CD4-positive, alpha-beta T cell treated with Interferon gamma for 1 hour (primary cell): ENCODE results near the gene ILF3.
A peak's percentile ranks its signal among the peaks of the same experiment; 100 is the strongest.

ENCODE experiments used
- DNase-seq: peaks from one replicate; pipeline ENCODE4 v3.0.0-alpha.2; 2020

ILF3 gene

DNA sequence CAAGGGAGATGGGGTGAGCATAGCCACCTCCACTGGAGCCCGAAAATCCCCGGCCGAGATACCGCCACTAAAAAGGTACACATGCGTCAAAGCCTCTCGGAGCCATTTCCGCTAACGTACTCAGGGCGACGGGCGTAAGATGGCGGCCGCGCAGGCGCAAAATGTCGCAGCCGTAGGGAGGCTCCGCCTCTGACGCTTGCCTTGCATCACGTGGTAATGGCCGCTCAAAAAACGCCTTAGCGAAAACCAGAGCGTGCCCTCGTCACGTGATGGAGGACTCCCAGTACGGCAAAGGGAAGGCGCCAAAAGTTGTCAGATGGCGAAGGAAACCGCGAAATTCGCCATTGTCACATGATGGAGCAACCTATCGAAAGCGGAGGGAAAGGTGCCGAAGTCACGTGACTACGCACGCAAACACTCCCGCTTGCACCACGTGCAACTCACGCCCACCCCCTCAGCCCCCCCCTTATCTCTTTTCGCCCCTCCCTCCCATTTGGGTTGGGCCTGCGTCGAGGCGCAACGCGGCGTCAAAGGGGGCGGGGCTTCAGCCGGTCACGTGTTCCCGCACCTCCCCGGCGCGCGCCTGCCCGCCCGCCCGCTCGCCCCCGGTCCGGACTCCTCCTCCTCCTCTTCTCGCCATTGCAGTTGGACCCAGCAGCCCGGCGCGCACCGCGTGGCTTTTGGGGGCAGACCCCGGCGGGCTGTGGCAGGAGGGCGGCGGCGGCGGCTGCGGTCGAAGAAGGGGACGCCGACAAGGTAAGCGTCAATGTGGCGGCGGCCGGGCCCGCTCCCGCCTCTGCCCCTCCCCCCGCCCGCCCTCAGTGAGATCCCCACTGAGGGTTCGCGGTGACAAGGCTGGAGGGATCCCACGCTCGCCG lies at the start of gene ILF3:
ILF3 (plus strand) TSS at position 615 of the 878 bp plus-strand sequence. CDS start 16,260 bp downstream, outside the sequence.
- DNase-seq: peak; percentile 100

GRCh38 chr19:10604460-10604980 lies 49.6 kb upstream of the ILF3 start:
- peak; percentile 49 for DNase-seq

DNA sequence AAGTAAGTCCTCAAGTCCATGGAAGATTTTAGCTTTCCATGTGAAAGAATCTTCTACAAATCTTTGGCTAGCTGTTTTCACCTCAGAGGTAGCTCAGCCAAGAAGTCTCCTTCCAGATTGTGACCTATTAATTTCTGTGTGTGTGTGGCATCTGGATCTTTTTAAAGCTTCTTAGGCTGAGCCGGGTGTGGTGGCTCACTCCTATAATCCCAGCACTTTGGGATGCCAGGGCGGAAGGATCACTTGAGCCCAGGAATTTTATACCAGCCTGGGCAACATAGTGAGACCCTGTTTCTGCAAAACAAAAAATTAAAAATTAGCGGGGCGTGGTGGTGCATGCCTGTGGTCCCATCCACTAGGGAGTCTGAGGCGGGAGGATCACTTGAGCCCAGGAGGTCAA lies 42.2 kb upstream of the ILF3 start:
- no peak for DNase-seq

DNA sequence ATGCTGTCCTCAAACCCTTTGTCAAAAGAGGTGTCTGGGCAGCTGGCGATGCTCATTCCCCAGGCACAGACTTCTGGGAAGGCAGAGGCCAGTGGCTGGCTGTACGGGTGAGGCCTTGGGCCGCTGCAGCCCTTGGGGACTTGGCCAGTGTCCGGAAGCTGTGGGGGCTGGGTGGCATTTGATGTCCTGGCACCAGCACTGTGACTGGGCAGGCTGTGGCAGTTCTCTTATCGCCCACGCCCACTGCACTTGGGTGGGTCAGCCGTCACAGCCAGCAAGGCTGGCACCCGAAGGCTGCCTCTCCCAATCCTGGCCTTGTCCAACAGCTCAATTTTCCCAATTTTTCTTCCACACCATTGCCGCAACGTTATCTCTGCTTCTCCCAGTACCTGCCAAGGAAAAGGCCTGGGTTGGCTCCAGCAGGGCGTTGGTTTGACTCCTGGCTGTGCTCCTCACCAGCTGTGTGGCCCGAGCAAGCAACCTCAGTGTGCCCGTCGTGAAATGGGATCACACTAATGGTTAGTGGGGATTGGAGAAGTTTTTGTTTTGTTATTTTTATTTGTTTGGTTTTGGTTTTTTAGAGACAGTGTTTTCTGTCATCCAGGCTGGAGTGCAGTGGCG lies 41.5 kb upstream of the ILF3 start:
- DNase-seq: no peak

- DNase-seq: peak; percentile 14
Measured at GRCh38 chr19:10615429-10616023, 38.6 kb upstream of the ILF3 start.

DNA sequence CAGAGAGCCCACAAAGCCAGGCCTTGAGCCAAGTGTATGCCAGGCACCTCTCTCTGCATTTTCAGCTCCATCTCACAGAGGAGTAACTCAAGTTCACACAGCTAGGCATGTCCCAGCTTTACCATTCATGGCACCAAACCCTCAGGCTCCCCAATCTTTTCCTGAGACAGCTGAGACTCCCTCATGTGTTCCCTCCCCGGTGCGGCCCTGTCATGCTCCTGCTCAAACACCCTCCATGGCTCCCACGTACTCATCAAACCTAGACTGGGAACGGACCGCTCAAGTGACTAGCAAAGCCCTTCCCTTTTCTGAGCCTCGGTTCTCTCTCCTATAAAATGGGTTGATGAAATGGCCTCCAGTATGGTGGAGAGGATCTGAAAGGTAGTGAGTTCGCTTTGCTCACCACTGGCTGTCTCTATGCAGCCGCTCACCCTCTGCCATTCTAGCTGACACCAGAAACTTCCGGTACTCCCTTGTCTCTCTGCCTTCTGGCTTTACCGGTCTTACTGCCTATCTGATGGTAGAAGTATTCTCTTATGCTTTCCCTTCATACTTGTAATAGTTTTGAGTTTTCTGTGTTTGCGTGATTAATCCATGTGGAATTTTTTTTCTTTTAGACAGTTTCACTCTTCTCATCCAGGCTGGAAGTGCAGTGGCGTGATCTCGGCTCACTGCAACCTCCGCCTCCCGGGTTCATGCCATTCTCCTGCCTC lies 36.6 kb upstream of the ILF3 start:
- no peak for DNase-seq

DNA sequence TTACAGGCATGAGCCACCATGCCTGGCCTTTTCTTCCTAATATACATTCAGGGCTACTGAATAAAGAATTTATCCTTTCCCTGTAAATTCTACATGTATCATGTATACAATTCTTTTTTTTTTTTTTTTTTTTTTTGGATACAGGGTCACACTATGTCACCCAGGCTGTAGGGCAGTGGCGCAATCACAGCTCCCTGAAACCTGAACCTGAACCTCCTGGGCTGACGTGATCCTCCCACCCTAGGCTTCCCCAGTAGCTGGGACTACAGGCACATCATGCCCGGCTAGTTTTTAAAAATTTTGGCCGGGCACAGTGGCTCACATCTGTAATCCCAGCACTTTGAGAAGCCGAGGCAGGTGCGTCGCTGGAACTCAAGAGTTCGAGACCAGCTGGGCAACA lies 35.3 kb upstream of the ILF3 start:
- no peak for DNase-seq

DNA sequence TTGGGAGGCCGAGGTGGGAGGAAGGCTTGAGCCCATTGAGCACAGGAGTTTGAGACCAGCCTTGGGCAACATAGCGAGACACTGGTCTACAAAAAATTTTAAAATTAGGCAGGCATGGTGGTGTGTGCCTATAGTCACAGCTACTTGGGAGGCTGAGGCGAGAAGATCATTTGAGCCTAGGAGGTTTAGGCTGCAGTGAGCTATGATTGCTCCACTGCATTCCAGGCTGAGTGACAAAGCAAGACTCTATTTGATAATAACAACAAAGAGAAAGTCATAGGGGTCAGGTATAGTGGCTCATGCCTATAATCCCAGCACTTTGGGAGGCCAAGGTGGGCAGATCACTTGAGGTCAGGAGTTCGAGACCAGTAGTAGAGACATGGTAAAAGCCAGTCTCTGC lies 33.4 kb upstream of the ILF3 start:
- no peak for DNase-seq

DNA sequence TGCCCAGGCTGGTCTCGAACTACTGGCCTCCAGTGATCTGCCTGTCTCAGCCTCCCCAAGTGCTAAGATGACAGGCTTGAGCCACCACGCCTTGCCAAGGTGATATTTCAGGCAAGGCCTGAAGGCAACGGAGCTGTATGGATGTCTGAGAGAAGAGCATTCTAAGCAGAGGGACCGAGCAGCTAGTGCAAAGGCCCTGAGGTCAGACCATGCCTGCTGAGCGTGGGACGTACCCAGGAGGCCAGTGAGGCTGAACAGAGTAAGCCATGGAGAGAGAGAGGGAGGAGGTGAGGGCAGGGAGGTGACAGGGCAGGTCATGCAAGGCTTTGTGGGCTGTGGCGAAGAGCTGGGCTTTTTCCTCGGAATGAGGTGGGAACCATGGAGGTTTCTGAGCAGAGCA lies 32.2 kb upstream of the ILF3 start:
- DNase-seq: no peak

GRCh38 chr19:10624585-10624984 lies 29.6 kb upstream of the ILF3 start:
- no peak for DNase-seq

- DNase-seq: no peak
Measured at GRCh38 chr19:10625003-10625761, 29.0 kb upstream of the ILF3 start, which contains the start of gene SLC44A2. SLC44A2 (plus strand) TSS chr19:10625553; CDS start chr19:10625634, 81 bp downstream.

DNA sequence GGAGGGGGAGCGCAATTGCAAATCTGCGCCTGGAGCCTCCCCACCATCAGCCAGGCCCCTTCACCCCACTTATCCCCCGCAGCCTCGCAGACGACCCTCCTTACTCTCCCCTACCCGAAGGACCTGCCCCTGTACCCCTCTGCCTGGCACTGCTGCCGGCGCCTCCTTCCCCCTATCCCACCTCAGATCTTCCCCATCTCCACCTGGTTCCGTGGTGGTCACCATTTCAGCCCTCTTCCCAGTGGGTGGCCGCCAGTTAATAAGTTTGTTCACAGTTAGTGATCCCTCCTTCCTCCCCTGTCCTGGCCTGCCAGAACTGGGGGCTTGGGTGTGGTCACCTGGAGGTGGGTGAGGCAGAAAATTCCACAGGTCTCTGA lies 28.4 kb upstream of the ILF3 start:
- DNase-seq: no peak

DNA sequence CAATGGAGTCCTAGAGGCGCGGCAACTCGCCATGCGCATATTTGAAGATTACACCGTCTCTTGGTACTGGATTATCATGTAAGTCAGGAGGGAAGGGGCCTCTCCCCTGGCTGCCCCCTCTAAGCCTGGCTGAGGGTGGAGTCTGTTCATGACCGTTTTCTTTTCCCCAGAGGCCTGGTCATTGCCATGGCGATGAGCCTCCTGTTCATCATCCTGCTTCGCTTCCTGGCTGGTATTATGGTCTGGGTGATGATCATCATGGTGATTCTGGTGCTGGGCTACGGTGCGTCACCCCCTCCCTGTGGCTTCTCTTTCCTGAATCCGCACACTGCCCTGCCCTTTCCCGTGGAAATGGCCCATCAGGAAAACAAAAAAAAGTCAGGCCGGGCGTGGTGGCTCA lies 22.3 kb upstream of the ILF3 start:
- DNase-seq: no peak

- no peak for DNase-seq
Measured at GRCh38 chr19:10634430-10634829, 19.7 kb upstream of the ILF3 start.

GRCh38 chr19:10634963-10635362 lies 19.2 kb upstream of the ILF3 start:
- DNase-seq: no peak

DNA sequence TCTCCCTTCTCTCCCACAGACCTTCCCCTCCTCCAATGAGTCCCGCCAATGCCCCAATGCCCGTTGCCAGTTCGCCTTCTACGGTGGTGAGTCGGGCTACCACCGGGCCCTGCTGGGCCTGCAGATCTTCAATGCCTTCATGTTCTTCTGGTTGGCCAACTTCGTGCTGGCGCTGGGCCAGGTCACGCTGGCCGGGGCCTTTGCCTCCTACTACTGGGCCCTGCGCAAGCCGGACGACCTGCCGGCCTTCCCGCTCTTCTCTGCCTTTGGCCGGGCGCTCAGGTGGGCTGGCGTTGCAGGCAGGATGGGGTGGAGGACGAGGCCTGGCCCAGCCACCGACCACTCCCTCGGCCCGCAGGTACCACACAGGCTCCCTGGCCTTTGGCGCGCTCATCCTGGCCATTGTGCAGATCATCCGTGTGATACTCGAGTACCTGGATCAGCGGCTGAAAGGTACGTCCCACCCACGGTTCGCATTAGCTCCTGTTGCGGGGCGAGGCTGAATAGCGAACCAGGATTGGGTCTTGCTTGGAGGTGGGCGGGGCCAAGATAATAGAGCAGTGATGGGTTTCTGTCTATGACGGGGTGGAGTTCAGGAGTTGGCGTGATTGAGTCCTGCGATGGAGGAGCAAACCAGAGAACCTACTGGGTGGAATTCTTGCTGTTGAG lies 17.7 kb upstream of the ILF3 start:
- DNase-seq: no peak

DNA sequence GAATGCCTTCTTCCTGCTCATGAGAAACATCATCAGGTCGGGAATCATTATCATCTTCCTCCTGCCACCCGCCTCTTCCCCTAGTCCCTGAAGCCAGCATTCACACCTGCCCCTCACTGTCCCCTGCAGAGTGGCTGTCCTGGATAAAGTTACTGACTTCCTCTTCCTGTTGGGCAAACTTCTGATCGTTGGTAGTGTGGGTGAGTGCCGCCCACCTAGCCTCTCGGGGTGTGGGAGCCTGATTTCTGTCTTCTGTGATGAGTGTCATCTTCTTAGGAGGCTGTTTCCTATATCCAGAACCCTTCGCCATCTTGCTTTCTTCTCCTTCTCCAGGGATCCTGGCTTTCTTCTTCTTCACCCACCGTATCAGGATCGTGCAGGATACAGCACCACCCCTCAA lies 16.3 kb upstream of the ILF3 start:
- no peak for DNase-seq

DNA sequence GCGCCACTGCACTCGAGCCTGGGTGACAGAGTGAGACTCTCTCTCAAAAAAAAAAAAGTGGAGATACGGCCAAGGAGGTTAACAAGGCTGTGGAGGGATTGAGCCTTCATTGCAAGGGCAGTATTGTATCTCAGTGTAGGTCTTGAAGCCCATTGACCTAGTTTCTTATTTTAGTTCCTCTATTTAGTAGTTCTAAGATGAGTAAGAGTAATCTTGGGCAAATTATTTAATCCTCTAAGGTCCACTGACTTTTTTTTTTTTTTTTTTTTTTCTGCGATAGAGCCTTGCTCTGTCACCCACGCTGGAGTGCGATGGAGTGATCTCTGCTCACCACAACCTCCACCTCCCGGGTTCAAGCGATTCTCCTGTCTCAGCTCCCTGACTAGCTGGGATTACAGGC lies 14.3 kb upstream of the ILF3 start:
- DNase-seq: no peak

DNA sequence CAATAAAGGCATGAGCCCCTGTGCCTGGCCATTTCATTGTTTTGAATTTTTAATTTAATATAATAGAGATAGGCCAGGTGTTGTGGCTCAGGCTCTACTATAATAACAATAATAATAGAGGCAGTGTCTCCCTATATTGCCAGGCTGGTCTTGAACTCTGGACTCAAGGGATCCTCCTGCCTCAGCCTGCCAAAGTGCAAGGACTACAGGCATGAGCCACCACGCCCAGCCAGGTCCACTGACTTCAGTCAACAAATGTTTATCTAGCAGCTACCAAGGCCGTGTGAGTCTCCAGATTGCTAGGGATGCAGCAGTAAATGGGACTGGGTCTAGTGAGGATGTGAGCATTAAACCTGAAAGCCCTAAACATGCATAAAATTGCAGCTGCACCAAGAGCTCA lies 13.8 kb upstream of the ILF3 start:
- no peak for DNase-seq

GRCh38 chr19:10641248-10641647 lies 12.9 kb upstream of the ILF3 start:
- no peak for DNase-seq

- no peak for DNase-seq
Measured at GRCh38 chr19:10642473-10643171, 11.5 kb upstream of the ILF3 start.
